Medulla oblongata (tissue), 1 donor: ENCODE results near the gene MUC21.
"Not testable (repeated sequence)": the region's sequence is repeated elsewhere in the genome, so short reads cannot be mapped to it uniquely, and the experiment has no call there.

Source experiments
- DNase-seq: peaks from one replicate; pipeline ENCODE4 v3.0.0-alpha.2; 2015; ENCODE audit errors: extremely low spot score

MUC21 gene

DNA sequence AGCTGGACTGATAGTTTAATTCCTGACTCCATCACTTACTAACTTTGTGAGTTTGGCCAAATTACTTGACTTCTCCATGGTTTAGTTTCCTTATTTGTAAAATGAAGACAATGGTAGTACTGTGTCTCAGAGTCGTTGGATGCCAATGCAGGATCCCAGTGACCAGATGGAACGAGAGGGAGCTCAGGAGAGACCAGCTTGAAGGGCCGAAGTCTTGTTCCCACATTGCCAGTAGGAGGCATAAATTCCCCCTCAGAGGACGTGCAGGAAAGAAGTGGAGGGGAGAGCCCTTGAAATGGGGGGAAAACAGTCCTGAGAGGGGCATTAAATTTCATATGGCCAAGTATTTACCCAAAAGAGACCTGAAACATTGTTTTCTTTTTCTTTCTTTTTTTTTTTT lies 24.6 kb downstream of the MUC21 start:
- DNase-seq = peak; percentile 44

GRCh38 chr6:31009731-31010130 lies 26.2 kb downstream of the MUC21 start:
- DNase-seq = peak; percentile 15

- no peak for DNase-seq
These were observed 27.0 kb downstream of the MUC21 start, which contains the start of gene MUC22 for GRCh38 chr6:31010393-31011060. Gene MUC22, plus strand, starts transcription at chr6:31010474. Its CDS starts 233 bp downstream, at chr6:31010707.

GRCh38 chr6:31011153-31011552 lies 27.6 kb downstream of the MUC21 start:
- no peak for DNase-seq

DNA sequence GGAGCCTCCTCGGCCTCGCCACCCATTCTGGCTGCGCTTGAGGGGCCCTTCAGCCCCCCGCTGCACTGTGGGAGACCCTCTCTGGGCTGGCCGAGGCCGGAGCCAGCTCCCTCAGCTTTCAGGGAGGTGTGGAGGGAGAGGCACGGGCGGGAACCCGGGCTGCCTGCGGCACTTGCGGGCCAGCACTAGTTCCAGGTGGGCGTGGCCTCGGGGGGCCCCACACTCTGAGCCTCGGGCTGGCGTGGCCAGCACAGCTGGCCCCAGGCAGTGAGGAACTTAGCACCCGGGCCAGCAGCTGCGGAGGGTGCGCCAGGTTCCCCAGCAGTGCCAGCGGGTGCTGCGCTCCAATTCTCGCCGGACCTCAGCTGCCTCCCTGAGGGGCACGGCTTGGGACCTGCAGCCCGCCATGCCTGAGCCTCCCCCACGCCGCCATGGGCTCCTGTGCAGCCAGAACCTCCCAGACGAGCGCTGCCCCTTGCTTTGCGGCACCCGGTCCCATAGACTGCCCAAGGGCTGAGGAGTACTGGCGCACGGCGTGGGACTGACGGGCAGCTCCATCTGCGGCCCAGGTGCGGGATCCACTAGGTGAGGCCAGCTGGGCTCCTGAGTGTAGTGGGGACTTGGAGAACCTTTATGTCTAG lies 33.3 kb downstream of the MUC21 start:
- DNase-seq = no peak

DNA sequence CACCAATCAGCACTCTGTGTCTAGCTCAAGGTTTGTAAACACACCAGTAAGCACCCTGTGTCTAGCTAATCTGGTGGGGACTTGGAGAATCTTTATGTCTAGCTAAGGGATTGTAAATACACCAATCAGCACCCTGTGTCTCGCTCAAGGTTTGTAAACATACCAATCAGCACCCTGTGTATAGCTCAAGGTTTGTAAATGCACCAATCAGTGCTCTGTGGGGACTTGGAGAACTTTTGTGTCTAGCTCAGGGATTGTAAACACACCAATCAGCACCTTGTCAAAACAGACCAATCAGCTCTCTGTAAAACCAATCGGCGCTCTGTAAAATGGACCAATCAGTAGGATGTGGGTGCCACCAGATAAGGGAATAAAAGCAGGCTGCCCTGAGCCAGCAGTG lies 33.9 kb downstream of the MUC21 start:
- DNase-seq = not testable (repeated sequence)

GRCh38 chr6:31020057-31020456 lies 36.5 kb downstream of the MUC21 start:
- no peak for DNase-seq

DNA sequence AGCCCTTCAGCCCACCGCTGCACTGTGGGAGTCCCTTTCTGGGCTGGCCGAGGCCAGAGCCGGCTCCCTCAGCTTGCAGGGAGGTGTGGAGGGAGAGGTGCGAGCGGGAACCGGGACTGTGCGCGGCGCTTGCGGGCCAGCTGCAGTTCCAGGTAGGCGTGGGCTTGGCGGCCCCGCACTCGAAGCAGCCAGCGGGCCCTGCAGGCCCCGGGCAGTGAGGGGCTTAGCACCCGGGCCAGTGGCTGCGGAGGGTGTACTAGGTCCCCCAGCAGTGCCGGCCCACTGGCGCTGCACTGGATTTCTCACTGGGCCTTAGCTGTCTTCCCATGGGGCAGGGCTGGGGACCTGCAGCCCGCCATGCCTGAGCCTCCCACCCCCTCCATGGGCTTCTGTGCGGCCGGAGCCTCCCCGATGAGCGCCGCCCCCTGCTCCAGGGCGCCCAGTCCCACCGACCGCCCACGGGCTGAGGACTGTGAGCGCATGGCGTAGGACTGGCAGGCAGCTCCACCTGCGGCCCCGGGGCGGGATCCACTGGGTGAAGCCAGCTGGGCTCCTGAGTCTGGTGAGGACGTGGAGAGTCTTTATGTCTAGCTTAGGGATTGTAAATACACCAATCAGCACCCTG lies 37.2 kb downstream of the MUC21 start:
- not testable (repeated sequence) for DNase-seq

GRCh38 chr6:31021705-31022531 lies 38.4 kb downstream of the MUC21 start:
- DNase-seq = not testable (repeated sequence)

GRCh38 chr6:31025595-31025994 lies 42.1 kb downstream of the MUC21 start:
- DNase-seq = no peak

GRCh38 chr6:31031095-31031494 lies 47.6 kb downstream of the MUC21 start:
- no peak for DNase-seq

DNA sequence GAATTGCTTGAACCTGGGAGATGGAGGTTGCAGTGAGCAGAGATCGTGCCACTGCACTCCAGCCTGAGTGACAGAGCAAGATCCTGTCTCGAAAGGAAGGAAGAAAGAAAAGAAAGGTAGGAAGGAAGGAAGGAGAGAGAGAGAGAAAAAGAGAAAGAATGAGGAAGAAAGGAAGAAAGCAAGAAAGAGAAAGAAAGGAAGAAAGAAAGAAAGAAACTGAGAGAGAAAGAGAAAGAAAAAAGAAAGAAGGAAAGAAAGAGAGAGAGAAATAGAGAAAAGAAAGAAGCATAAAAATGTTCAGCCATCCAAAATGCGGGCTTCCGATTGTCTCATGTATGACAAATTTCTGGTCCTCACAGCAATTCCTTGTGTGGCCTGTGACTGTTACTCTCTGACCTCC lies 49.6 kb downstream of the MUC21 start:
- no peak for DNase-seq

DNA sequence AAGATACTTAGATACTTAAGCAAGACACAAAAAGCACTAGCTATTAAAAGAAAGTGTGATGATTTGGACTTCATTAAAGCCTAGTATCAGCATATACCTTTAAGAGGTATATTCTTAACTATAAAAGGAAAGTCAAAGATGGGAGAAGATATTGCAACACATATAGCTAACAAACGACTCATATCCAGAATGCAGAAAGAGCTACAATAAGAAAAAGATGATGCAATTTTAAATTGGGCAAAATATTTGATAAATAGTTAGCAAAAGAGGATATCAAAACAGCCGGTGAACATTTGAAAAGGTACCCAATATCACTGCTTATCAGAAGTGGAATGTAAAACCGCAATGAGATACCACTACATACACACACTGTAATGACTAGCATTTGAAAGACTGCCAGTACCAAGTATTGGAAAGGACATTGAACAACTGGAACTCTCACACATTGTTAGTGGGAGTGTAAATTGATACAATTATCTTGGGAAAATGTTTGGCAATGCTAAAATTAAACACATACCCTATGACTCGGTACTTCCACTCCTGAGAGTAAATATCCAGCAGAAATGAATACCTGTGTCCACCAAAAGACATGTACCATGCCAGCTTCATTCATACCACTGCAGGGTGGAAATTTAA lies 52.5 kb downstream of the MUC21 start:
- no peak for DNase-seq

- no peak for DNase-seq
These were observed 53.7 kb downstream of the MUC21 start for GRCh38 chr6:31037169-31037568.

- DNase-seq = no peak
These were observed 54.2 kb downstream of the MUC21 start for GRCh38 chr6:31037682-31038081.

- DNase-seq = no peak
These were observed 55.0 kb downstream of the MUC21 start for GRCh38 chr6:31038559-31038958.
